ENCODE measurements around the gene USP48.
"Not testable (repeated sequence)": the region's sequence is repeated elsewhere in the genome, so short reads cannot be mapped to it uniquely, and the experiment has no call there.

The USP48 gene

GRCh38 chr1:21815724-21816321 is 32.9 kb upstream of the USP48 start:
- DNase-seq: no peak

GRCh38 chr1:21814981-21815582 is 32.1 kb upstream of the USP48 start:
- no peak for DNase-seq

GRCh38 chr1:21814241-21814918 is 31.4 kb upstream of the USP48 start:
- peak; percentile 17 to 25 for DNase-seq

GRCh38 chr1:21813542-21813941 is 30.6 kb upstream of the USP48 start:
- DNase-seq: no peak

- DNase-seq: no peak
Observed at GRCh38 chr1:21811875-21812305, 28.9 kb upstream of the USP48 start, which contains the start of gene LDLRAD2. Gene LDLRAD2, plus strand, starts transcription at chr1:21812265. Its CDS starts 187 bp downstream, at chr1:21812452.

- DNase-seq: no peak
Observed at GRCh38 chr1:21804536-21804935, 21.6 kb upstream of the USP48 start.

GRCh38 chr1:21801100-21801499 is 18.2 kb upstream of the USP48 start:
- no peak for DNase-seq

- DNase-seq: no peak
Observed at GRCh38 chr1:21799730-21800129, 16.8 kb upstream of the USP48 start.

- DNase-seq: no peak
Observed at GRCh38 chr1:21795075-21795474, 12.1 kb upstream of the USP48 start.

- no peak for DNase-seq
Observed at GRCh38 chr1:21794656-21795055, 11.7 kb upstream of the USP48 start.

- no peak for DNase-seq
Observed at GRCh38 chr1:21793104-21793503, 10.2 kb upstream of the USP48 start.

GRCh38 chr1:21786640-21787039 is 3.7 kb upstream of the USP48 start:
- no peak for DNase-seq

- DNase-seq: not testable (repeated sequence)
Observed at GRCh38 chr1:21785764-21786163, 2.8 kb upstream of the USP48 start.

- no peak for DNase-seq
Observed at GRCh38 chr1:21783679-21784603, 992 bp upstream of the USP48 start.

- peak; percentile 61 to 66 for DNase-seq
Observed at GRCh38 chr1:21782349-21782867, 541 bp downstream of the USP48 start.

- peak in 1 of 2 experiments; percentile 23 for DNase-seq
Observed at GRCh38 chr1:21781815-21782348, 1.1 kb downstream of the USP48 start.

GRCh38 chr1:21779613-21780521 is 3.1 kb downstream of the USP48 start:
- DNase-seq: peak; percentile 50 to 62

- DNase-seq: no peak
Observed at GRCh38 chr1:21778405-21778727, 4.6 kb downstream of the USP48 start.

- not testable (repeated sequence) for DNase-seq
Observed at GRCh38 chr1:21776925-21777324, 6.0 kb downstream of the USP48 start.

GRCh38 chr1:21775985-21776562 is 6.9 kb downstream of the USP48 start:
- DNase-seq: no peak

- no peak for DNase-seq
Observed at GRCh38 chr1:21775550-21775914, 7.4 kb downstream of the USP48 start.

Data from activated CD4-positive, alpha-beta T cell treated with anti-CD3 and anti-CD28 coated beads, Interleukin-2, amount 50 U/mL, for 48 hours (primary cell).